Measurements from ENCODE around the gene ALG9. TPM values are rescaled to one million over a fixed set of nuclear protein-coding genes. Genes with fewer than 3 reads are reported as not detected.

Gene ALG9
- total and polyA plus RNA-seq, 10 of the 15 experiments (the other 5 are each of a cell fraction or from before 2014, with no cell fraction given) = 10.8 to 41.6 (median 25.5) TPM

- TF ChIP-seq ZBTB33 (IDR thresholded peaks at IDR 0.05) (no peak), CHD4 (IDR thresholded peaks at IDR 0.05) (no peak), IRF3 (IDR thresholded peaks at IDR 0.05) (no peak), TCF12 (IDR thresholded peaks at IDR 0.05; ENCODE audit: low read depth, low read length) (no peak), E2F4 (IDR thresholded peaks at IDR 0.05; ENCODE audit: low read depth, low read length) (no peak), STAT1 (conservative IDR thresholded peaks at IDR 0.05) (peak; percentile 89; the same call in 1 of the 2 replicates), NRF1 (conservative IDR thresholded peaks at IDR 0.05; ENCODE audit: low read depth, low read length) (no peak), MAX (IDR thresholded peaks at IDR 0.05; ENCODE audit: low read depth, low read length) (no peak; the same call in none of the 2 replicates), BRCA1 (IDR thresholded peaks at IDR 0.05; ENCODE audit: low read depth, low read length) (no peak), JUND (IDR thresholded peaks at IDR 0.05; ENCODE audit: low read depth, low read length) (no peak), ZNF207 (IDR thresholded peaks at IDR 0.05; ENCODE audit: borderline replicate concordance) (peak; percentile 90; the same call in 1 of the 2 replicates), TAF1 (IDR thresholded peaks at IDR 0.05; ENCODE audit: borderline replicate concordance, low read depth, low read length) (peak; percentile 67; the same call in 1 of the 2 replicates), RUNX3 (IDR thresholded peaks at IDR 0.05; ENCODE audit: low read length) (peak; percentile 2; the same call in 1 of the 2 replicates), JUNB (IDR thresholded peaks at IDR 0.05) (no peak), ATF3 (IDR thresholded peaks at IDR 0.05; ENCODE audit: borderline replicate concordance, extremely low read depth, low read depth, low read length) (no peak), SMAD1 (IDR thresholded peaks at IDR 0.05; ENCODE audit: low read depth, partially characterized antibody) (no peak), BCL3 (IDR thresholded peaks at IDR 0.05; ENCODE audit: borderline replicate concordance, insufficient read depth, low read depth, low read length, poor library complexity, severe bottlenecking) (no peak), MEF2A (IDR thresholded peaks at IDR 0.05; ENCODE audit: insufficient read depth, low read depth, low read length) (no peak), HSF1 (IDR thresholded peaks at IDR 0.05; ENCODE audit: low read depth, low read length) (no peak), STAT3 (IDR thresholded peaks at IDR 0.05; ENCODE audit: low read depth, low read length) (no peak), YBX1 (IDR thresholded peaks at IDR 0.05) (no peak), NR2F1 (conservative IDR thresholded peaks at IDR 0.05) (peak; percentile 44; the same call in 1 of the 2 replicates), TCF3 (IDR thresholded peaks at IDR 0.05; ENCODE audit: borderline replicate concordance, insufficient read depth, low read depth, low read length) (no peak)
These were observed at the start of gene ALG9 (continued) for GRCh38 chr11:111870886-111871692.

Data from GM12878 (cell line).